IPS-15b (cell line): ENCODE results near the gene CAT.

Experiments
- H3K27me3 ChIP-seq: one replicate; pipeline ENCODE4 v1.6.1; 2013; ENCODE audit warnings: low read length; ENCODE audit not compliant: control insufficient read depth, insufficient read depth
- H3K36me3 ChIP-seq: one replicate; pipeline ENCODE4 v1.6.1; 2013; ENCODE audit warnings: low read length; ENCODE audit not compliant: control insufficient read depth, insufficient read depth
- H3K4me1 ChIP-seq: one replicate; pipeline ENCODE4 v1.6.1; 2013; ENCODE audit warnings: mild to moderate bottlenecking, low read length; ENCODE audit not compliant: control insufficient read depth, insufficient read depth
- H3K4me3 ChIP-seq: one replicate; pipeline ENCODE4 v1.5.1; 2013; ENCODE audit warnings: low read depth, low read length
- H3K9ac ChIP-seq: one replicate; pipeline ENCODE4 v1.6.1; 2013; ENCODE audit warnings: low read depth, mild to moderate bottlenecking, low read length
- H3K9me3 ChIP-seq: one replicate; pipeline ENCODE4 v1.6.1; 2013; ENCODE audit warnings: mild to moderate bottlenecking, low read length; ENCODE audit not compliant: control insufficient read depth, insufficient read depth

The CAT gene

GRCh38 chr11:34447044-34447443 lies 8.3 kb downstream of the CAT start:
- Histone ChIP-seq H3K4me1 (no peaks in the 10 kb centered on the region), H3K4me3 (no peak overlapping the region), H3K9me3 (no peaks in the 10 kb centered on the region), H3K27me3 (no peaks in the 10 kb centered on the region), H3K36me3 (no peaks in the 10 kb centered on the region), H3K9ac (no peak overlapping the region)

GRCh38 chr11:34448223-34448994 lies 9.7 kb downstream of the CAT start:
- Histone ChIP-seq H3K4me3 (no peak overlapping the region), H3K36me3 (no peaks in the 10 kb centered on the region), H3K9ac (no peak overlapping the region), H3K9me3 (no peaks in the 10 kb centered on the region), H3K4me1 (no peaks in the 10 kb centered on the region), H3K27me3 (no peaks in the 10 kb centered on the region)

GRCh38 chr11:34449013-34449412 lies 10.3 kb downstream of the CAT start:
- Histone ChIP-seq H3K9me3 (no peaks in the 10 kb centered on the region), H3K36me3 (no peaks in the 10 kb centered on the region), H3K27me3 (no peaks in the 10 kb centered on the region), H3K4me3 (no peak overlapping the region), H3K9ac (no peak overlapping the region), H3K4me1 (no peaks in the 10 kb centered on the region)

- Histone ChIP-seq H3K4me1 (no peaks in the 10 kb centered on the region), H3K36me3 (no peaks in the 10 kb centered on the region), H3K4me3 (no peak overlapping the region), H3K27me3 (no peaks in the 10 kb centered on the region), H3K9ac (no peak overlapping the region), H3K9me3 (no peaks in the 10 kb centered on the region)
These were observed 12.3 kb downstream of the CAT start for GRCh38 chr11:34451053-34451452.

- Histone ChIP-seq H3K4me1 (no peaks in the 10 kb centered on the region), H3K9ac (no peak overlapping the region), H3K9me3 (no peaks in the 10 kb centered on the region), H3K27me3 (no peaks in the 10 kb centered on the region), H3K4me3 (no peak overlapping the region), H3K36me3 (no peaks in the 10 kb centered on the region)
These were observed 15.7 kb downstream of the CAT start for GRCh38 chr11:34454308-34455032.

GRCh38 chr11:34457607-34458006 lies 18.9 kb downstream of the CAT start:
- Histone ChIP-seq H3K9ac (no peak overlapping the region), H3K36me3 (no peaks in the 10 kb centered on the region), H3K4me3 (no peak overlapping the region), H3K4me1 (no peaks in the 10 kb centered on the region), H3K27me3 (no peaks in the 10 kb centered on the region), H3K9me3 (no peaks in the 10 kb centered on the region)

GRCh38 chr11:34458525-34458924 lies 19.8 kb downstream of the CAT start:
- no peaks in the 10 kb centered on the region for H3K4me1 ChIP-seq
- no peak overlapping the region for H3K4me3 ChIP-seq
- no peaks in the 10 kb centered on the region for H3K9me3 ChIP-seq
- no peaks in the 10 kb centered on the region for H3K27me3 ChIP-seq
- no peaks in the 10 kb centered on the region for H3K36me3 ChIP-seq
- no peak overlapping the region for H3K9ac ChIP-seq

- Histone ChIP-seq H3K36me3 (no peaks in the 10 kb centered on the region), H3K9ac (no peak overlapping the region), H3K4me1 (no peaks in the 10 kb centered on the region), H3K9me3 (no peaks in the 10 kb centered on the region), H3K27me3 (no peaks in the 10 kb centered on the region), H3K4me3 (no peak overlapping the region)
These were observed 20.9 kb downstream of the CAT start for GRCh38 chr11:34459507-34460162.

- no peak overlapping the region for H3K4me3 ChIP-seq
- no peaks in the 10 kb centered on the region for H3K27me3 ChIP-seq
- H3K4me1 ChIP-seq: no peaks in the 10 kb centered on the region
- H3K9me3 ChIP-seq: no peaks in the 10 kb centered on the region
- H3K9ac ChIP-seq: no peak overlapping the region
- H3K36me3 ChIP-seq: no peaks in the 10 kb centered on the region
These were observed 21.5 kb downstream of the CAT start for GRCh38 chr11:34460278-34460677.

- H3K4me3 ChIP-seq: no peak overlapping the region
- no peaks in the 10 kb centered on the region for H3K36me3 ChIP-seq
- no peaks in the 10 kb centered on the region for H3K27me3 ChIP-seq
- no peaks in the 10 kb centered on the region for H3K4me1 ChIP-seq
- no peaks in the 10 kb centered on the region for H3K9me3 ChIP-seq
- H3K9ac ChIP-seq: no peak overlapping the region
These were observed 22.5 kb downstream of the CAT start for GRCh38 chr11:34461215-34461614.

- Histone ChIP-seq H3K36me3 (no peaks in the 10 kb centered on the region), H3K27me3 (no peaks in the 10 kb centered on the region), H3K9ac (no peak overlapping the region), H3K4me3 (no peak overlapping the region), H3K9me3 (no peaks in the 10 kb centered on the region), H3K4me1 (no peaks in the 10 kb centered on the region)
These were observed 25.9 kb downstream of the CAT start for GRCh38 chr11:34464591-34465051.
